KBM-7 (cell line): Measurements from ENCODE around the gene ASPG.
A peak's percentile ranks its signal among the peaks of the same experiment; 100 is the strongest.

ENCODE experiments used
- DNase-seq: peaks from one replicate; pipeline ENCODE4 v3.0.0-alpha.2; 2015
- in situ Hi-C: fragments of 300-500 bp; cut with MboI; formaldehyde crosslinking; loops from 2 replicates; pipeline ENCODE4 v1.14.3; 2020; ENCODE audit warnings: low sequenced_read_pairs, low pct_unique_long_range_greater_than_20kb, mixed read lengths

Gene ASPG

GRCh38 chr14:104140463-104141331 is 55.2 kb downstream of the ASPG start:
- in situ Hi-C loops, result no loop called here
- no peak for DNase-seq

- DNase-seq, result no peak
- in situ Hi-C loops, result no loop called here
These were observed 56.2 kb downstream of the ASPG start for GRCh38 chr14:104141621-104142091.

GRCh38 chr14:104142136-104142945 is 56.8 kb downstream of the ASPG start:
- in situ Hi-C loops, result no loop called here
- no peak for DNase-seq

GRCh38 chr14:104142946-104143470 is 57.5 kb downstream of the ASPG start:
- no peak for DNase-seq
- in situ Hi-C loops, result no loop called here

- no peak for DNase-seq
- in situ Hi-C loops, result no loop called here
These were observed 58.3 kb downstream of the ASPG start for GRCh38 chr14:104143521-104144452.

GRCh38 chr14:104144453-104144790 is 58.9 kb downstream of the ASPG start:
- in situ Hi-C loops, result no loop called here
- no peak for DNase-seq

GRCh38 chr14:104144911-104145825 is 59.7 kb downstream of the ASPG start:
- in situ Hi-C loops, result no loop called here
- no peak for DNase-seq

GRCh38 chr14:104145826-104146601 is 60.5 kb downstream of the ASPG start:
- DNase-seq, result no peak
- in situ Hi-C loops, result no loop called here

GRCh38 chr14:104146651-104147345 is 61.3 kb downstream of the ASPG start:
- no peak for DNase-seq
- in situ Hi-C loops, result no loop called here

GRCh38 chr14:104147346-104148125 is 62.0 kb downstream of the ASPG start:
- DNase-seq, result no peak
- in situ Hi-C loops, result no loop called here

- in situ Hi-C loops, result no loop called here
- no peak for DNase-seq
These were observed 63.2 kb downstream of the ASPG start for GRCh38 chr14:104148433-104149277.

GRCh38 chr14:104149278-104149595 is 63.7 kb downstream of the ASPG start:
- in situ Hi-C loops, result no loop called here
- no peak for DNase-seq

- in situ Hi-C loops, result no loop called here
- DNase-seq, result peak; percentile 88
These were observed 64.2 kb downstream of the ASPG start for GRCh38 chr14:104149617-104150135.

- peak; percentile 73 for DNase-seq
These were observed 64.9 kb downstream of the ASPG start for GRCh38 chr14:104150136-104151025.

More at GRCh38 chr14:104150136-104151025, 64.9 kb downstream of the ASPG start:
- in situ Hi-C loops, result no loop called here
